CD4-positive, alpha-beta T cell (primary cell): Measurements from ENCODE around the gene ITGA11. TPM values are rescaled to one million over a fixed set of nuclear protein-coding genes. Genes with fewer than 3 reads are reported as not detected.

Source experiments
- ATAC-seq: fragments of 200-7000 bp; cut with Tn5 transposase; one replicate; pipeline ENCODE4 v1.10.0; 2022; ENCODE audit warnings: mild to moderate bottlenecking; ENCODE audit not compliant: poor library complexity
- CTCF ChIA-PET: fragments of 350-600 bp; sonication (Branson Sonifier 250); formaldehyde crosslinking; loops from one replicate; lab custom pipeline; 2021; ENCODE audit warnings: antibody characterized with exemption, inconsistent platforms; lab: Charles Lee
- POLR2A ChIA-PET: fragments of 350-600 bp; sonication (Branson Sonifier 250); formaldehyde crosslinking; loops from one replicate; lab custom pipeline; 2021; ENCODE audit warnings: antibody characterized with exemption, inconsistent platforms; lab: Charles Lee
- DNase-seq, 14 experiments: peaks; one replicate each; pipeline ENCODE4 v3.0.0-alpha.2; 2013 to 2020; ENCODE audit warnings: mixed read lengths in 2 of 14
- H3K27ac ChIP-seq, 2 donors: one replicate each; pipeline versions ENCODE4 v1.5.1 to v1.7.0; 2013; ENCODE audit warnings: low read length in 2 of 2, low read depth in 1 of 2, mild to moderate bottlenecking in 1 of 2
- H3K27me3 ChIP-seq, 2 experiments: 1 replicate in 1 of 2; 2 replicates in 1 of 2; pipeline versions ENCODE4 v1.6.1 to v1.7.0; 2013; ENCODE audit warnings: low read length in 2 of 2, control low read depth in 1 of 2, mild to moderate bottlenecking in 1 of 2, moderate library complexity in 1 of 2; ENCODE audit not compliant: insufficient read depth in 2 of 2, control insufficient read depth in 1 of 2
- H3K36me3 ChIP-seq: one replicate; pipeline ENCODE4 v1.6.1; 2013; ENCODE audit warnings: low read length, control low read depth; ENCODE audit not compliant: insufficient read depth
- H3K4me1 ChIP-seq: one replicate; pipeline ENCODE4 v1.6.1; 2013; ENCODE audit warnings: low read length, control low read depth; ENCODE audit not compliant: insufficient read depth
- H3K4me3 ChIP-seq: one replicate; pipeline ENCODE4 v1.5.1; 2013; ENCODE audit warnings: mild to moderate bottlenecking, low read length, moderate library complexity
- H3K9me3 ChIP-seq, 2 experiments: 1 replicate in 1 of 2; 2 replicates in 1 of 2; pipeline versions ENCODE4 v1.6.1 to v1.7.0; 2013; ENCODE audit warnings: low read length in 2 of 2, mild to moderate bottlenecking in 2 of 2, control low read depth in 1 of 2, moderate library complexity in 1 of 2; ENCODE audit not compliant: control insufficient read depth in 1 of 2, insufficient read depth in 1 of 2
- H3K27ac Mint-ChIP-seq: one replicate; pipeline ENCODE4 v1.8.0; 2020; ENCODE audit warnings: mixed read lengths
- H3K27me3 Mint-ChIP-seq: one replicate; pipeline ENCODE4 v1.8.0; 2021; ENCODE audit warnings: mixed read lengths
- H3K36me3 Mint-ChIP-seq: one replicate; pipeline ENCODE4 v1.8.0; 2021; ENCODE audit warnings: low read depth, mixed read lengths
- H3K4me1 Mint-ChIP-seq: one replicate; pipeline ENCODE4 v1.8.0; 2021; ENCODE audit warnings: low read depth, mixed read lengths
- H3K4me3 Mint-ChIP-seq: one replicate; pipeline ENCODE4 v1.8.0; 2020; ENCODE audit warnings: mild to moderate bottlenecking, mixed read lengths
- H3K9me3 Mint-ChIP-seq: one replicate; pipeline ENCODE4 v1.8.0; 2020; ENCODE audit warnings: mixed read lengths
- CTCF ChIP-seq: fragments of 200-600 bp; IDR thresholded peaks from one replicate; pipeline ENCODE4 v1.8.0; 2022; ENCODE audit warnings: antibody characterized with exemption, mild to moderate bottlenecking
- intact Hi-C, 2 experiments: fragments of 100-400 bp; cut with DNase I in 1 of 2; cut with micrococcal nuclease in 1 of 2; formaldehyde crosslinking; loops; one replicate each; pipeline versions ENCODE4 v1.15.1 to v1.9.0; 2023 to 2025; cut with DNase I, micrococcal nuclease
- total RNA-seq, 174 experiments: library from RNA in 2 of 174; stranded (reverse) in 2 of 174; gene quantifications; one replicate each; pipeline ENCODE4 v1.2.3 and lab custom pipeline; 2021 to 2026

Gene ITGA11
- total RNA-seq, 2 experiments from 2014 or later, result 0.08 to 0.20 TPM

GRCh38 chr15:68367992-68368391 is 64.0 kb downstream of the ITGA11 start:
- no peaks in the 10 kb centered on the region for H3K27me3 Mint-ChIP-seq
- H3K4me3 Mint-ChIP-seq, result no peak overlapping the region
- DNase-seq, result no peak
- no peak for ATAC-seq
- H3K27ac Mint-ChIP-seq, result no peak overlapping the region
- Histone ChIP-seq H3K9me3 (no peaks in the 10 kb centered on the region), H3K27me3 (peaks cover 0 to 3% of the 10 kb centered on the region in 2 experiments), H3K36me3 (no peaks in the 10 kb centered on the region), H3K4me1 (no peaks in the 10 kb centered on the region), H3K27ac (no peak overlapping the region), H3K4me3 (no peak overlapping the region)
- peaks cover 8% of the 10 kb centered on the region for H3K4me1 Mint-ChIP-seq
- intact Hi-C loops, result no loop called here
- TF ChIP-seq CTCF, result no peak
- CTCF ChIA-PET, result no interaction called here
- H3K9me3 Mint-ChIP-seq, result no peaks in the 10 kb centered on the region
- POLR2A ChIA-PET, result no interaction called here
- no peaks in the 10 kb centered on the region for H3K36me3 Mint-ChIP-seq

GRCh38 chr15:68367226-68367625 is 64.7 kb downstream of the ITGA11 start:
- ATAC-seq (no peak), DNase-seq (no peak)
- Histone ChIP-seq H3K9me3 (no peaks in the 10 kb centered on the region), H3K27ac (no peak overlapping the region), H3K36me3 (no peaks in the 10 kb centered on the region), H3K27me3 (peaks cover 0 to 3% of the 10 kb centered on the region in 2 experiments), H3K4me1 (no peaks in the 10 kb centered on the region), H3K4me3 (no peak overlapping the region)
- CTCF ChIA-PET, result no interaction called here
- intact Hi-C loops, result no loop called here
- POLR2A ChIA-PET, result no interaction called here
- no peak for TF ChIP-seq CTCF
- Mint-ChIP-seq H3K27ac (no peak overlapping the region), H3K9me3 (no peaks in the 10 kb centered on the region), H3K27me3 (no peaks in the 10 kb centered on the region), H3K36me3 (no peaks in the 10 kb centered on the region), H3K4me3 (no peak overlapping the region), H3K4me1 (peaks cover 8% of the 10 kb centered on the region)

- H3K4me1 Mint-ChIP-seq, result peaks cover 8% of the 10 kb centered on the region
- no peak overlapping the region for H3K4me3 ChIP-seq
- intact Hi-C loops, result no loop called here
- H3K4me1 ChIP-seq, result no peaks in the 10 kb centered on the region
- TF ChIP-seq CTCF, result no peak
- H3K9me3 ChIP-seq, result no peaks in the 10 kb centered on the region
- H3K27ac Mint-ChIP-seq, result no peak overlapping the region
- DNase-seq, result no peak
- no peaks in the 10 kb centered on the region for H3K27me3 Mint-ChIP-seq
- H3K27ac ChIP-seq, result no peak overlapping the region
- no peak for ATAC-seq
- H3K27me3 ChIP-seq, result peaks cover 0 to 3% of the 10 kb centered on the region in 2 experiments
- no peaks in the 10 kb centered on the region for H3K36me3 Mint-ChIP-seq
- ChIA-PET CTCF (no interaction called here), POLR2A (no interaction called here)
- H3K36me3 ChIP-seq, result no peaks in the 10 kb centered on the region
- no peaks in the 10 kb centered on the region for H3K9me3 Mint-ChIP-seq
- no peak overlapping the region for H3K4me3 Mint-ChIP-seq
Measured at GRCh38 chr15:68366314-68366713, 65.6 kb downstream of the ITGA11 start.
